HG03280 (cell line): ENCODE data around the gene PRKN.

Experiments used
- ATAC-seq: cut with Tn5 transposase; IDR thresholded peaks from one replicate; pipeline ENCODE4 v1.9.1; 2021; ENCODE audit warnings: mild to moderate bottlenecking, moderate library complexity; ENCODE audit not compliant: unreplicated experiment

Gene PRKN

DNA sequence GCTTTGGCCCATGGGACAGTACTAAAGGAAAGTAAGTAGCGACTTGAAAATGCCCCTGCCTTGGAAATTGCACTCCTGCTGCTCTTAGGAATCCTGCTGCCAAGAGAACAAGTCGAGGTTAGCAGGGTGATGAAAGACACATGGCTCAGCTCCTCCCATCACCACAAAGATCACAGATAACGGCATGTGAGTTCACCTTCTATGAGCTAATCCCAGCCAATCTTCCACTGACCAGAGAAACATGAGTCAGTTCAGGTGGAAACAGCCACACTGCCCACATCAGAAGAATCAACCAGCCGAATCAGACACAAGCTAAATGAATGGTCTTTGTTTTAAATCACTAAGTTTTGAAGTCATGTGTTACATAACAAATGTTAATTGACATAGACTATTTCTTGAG lies 106.3 kb downstream of the PRKN start:
- no peak for ATAC-seq

DNA sequence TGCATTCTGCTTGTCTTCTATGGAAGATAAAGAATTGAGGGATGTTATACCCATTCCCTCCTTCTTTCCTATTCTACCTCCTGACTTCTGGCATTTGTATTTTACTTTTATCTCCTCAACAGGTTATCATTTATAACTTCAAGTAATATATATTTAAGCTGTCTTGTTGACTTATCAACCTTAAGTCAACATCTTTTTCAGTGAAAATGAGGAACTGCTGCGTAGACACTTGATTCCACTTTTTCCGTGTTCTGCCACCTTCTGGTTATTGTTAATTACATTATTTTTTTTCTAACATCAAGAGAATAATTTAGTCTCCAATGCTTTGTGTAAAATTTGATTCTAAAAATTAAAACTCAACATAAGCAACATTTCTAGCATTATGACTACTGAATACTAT lies 107.5 kb downstream of the PRKN start:
- ATAC-seq: no peak

DNA sequence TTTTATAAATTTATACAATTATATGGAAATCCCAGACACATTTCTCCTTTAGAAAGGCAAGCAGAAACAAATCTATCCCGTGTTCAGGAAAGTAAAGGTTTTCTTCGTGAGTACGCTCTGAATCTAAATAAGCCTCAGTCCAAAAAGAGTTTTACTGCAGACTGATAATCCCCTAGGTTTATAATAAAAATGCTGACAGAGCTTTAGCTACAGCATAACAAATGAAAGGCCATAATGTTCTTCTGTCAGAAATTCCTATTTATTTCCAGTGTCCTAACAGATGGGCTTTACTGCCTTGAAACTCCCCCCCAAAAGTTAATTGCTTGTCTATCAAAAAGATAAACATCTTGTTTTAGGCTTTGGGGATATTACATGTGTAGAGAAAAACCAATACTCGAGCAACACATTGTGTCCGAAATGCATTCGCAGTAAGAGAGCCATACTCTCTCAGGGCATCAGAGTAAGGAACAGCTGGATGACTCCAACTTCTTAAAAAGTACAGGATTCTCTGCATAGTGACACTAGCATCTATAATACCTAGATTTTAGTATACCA lies 109.0 kb downstream of the PRKN start:
- ATAC-seq: no peak

DNA sequence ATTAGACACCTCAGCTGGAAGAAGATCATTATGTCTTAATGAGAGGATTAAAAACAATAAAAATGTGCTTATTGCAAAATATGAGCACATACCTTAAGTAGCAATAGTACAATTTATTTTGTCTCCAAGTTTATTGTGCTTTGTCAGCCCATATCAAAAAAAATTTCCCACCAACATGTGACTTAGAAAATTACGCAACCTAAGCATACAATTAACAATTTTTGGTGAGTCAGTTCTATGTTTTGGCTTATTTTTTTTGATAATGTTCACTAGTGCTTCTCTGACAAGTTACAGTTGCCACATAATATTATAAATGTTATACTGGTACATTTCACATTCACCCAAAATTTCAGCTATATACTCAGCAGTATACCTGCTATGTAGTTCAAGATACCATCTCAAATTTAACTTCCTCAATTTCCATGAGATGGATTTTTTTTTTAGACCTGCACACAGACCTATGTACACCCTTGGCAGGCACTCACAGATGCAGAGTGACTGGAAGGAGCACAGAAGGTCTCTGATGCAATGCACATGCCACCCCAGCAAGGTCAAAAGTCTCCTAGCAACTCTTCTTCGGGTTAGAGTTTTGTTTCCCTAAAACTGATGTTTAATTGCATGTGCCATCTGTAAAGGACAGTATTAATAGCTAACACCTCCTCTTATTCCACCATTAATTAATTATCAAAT lies 112.4 kb downstream of the PRKN start:
- ATAC-seq: no peak

DNA sequence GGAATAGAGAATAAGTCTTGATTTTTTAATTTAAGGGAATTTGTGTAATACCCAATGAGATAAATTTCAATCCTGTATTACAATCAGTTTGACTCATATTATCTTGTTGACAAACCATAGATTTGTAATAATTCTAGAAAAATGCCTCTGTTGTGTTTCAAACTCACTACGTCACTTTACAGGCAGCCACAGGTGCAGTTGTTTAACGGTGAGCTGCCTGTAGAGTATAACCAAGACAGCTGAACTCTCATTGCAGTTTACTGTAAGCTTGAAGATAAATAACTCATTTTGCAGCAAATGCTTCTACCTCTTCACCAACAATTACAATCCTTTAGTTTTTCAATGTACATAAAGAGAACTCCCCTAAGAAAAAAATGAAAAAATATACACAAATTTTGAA lies 114.3 kb downstream of the PRKN start:
- no peak for ATAC-seq

DNA sequence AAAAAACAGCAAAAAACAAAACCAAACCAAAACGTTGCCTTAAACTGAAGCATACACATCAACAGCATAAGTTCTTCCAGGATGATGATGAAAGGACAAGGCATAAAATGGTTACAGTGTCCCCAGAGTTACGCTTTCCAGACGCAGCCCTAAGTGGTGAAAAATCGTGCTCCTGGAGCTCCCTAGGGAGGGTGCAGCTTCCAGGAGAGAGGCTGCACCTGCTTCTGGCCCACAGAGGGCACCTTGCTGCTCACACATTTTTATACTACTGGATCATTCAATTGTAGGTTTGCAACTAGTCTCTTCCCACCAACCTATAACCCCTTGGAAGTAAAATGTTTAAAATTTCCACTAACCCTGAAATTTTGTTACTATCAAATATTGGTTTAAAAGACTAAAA lies 115.0 kb downstream of the PRKN start:
- ATAC-seq: no peak

DNA sequence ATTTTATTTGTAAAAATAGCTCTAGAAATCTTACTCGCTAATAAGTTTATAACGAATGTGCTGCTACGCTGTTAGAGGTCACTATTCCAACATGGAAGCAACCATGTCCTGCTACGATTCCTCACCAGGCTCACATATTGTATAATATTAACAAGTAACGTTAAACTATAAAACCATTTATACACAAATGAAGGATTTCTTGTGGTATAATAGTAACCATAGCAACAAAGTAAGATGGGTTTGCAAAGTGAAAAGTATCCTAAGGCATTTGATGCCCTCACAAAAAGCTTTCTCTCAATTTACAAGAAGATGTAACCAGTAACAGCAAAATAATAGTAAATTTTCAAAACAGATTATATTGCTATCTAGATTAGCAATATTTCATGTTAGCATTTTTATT lies 117.2 kb downstream of the PRKN start:
- no peak for ATAC-seq

DNA sequence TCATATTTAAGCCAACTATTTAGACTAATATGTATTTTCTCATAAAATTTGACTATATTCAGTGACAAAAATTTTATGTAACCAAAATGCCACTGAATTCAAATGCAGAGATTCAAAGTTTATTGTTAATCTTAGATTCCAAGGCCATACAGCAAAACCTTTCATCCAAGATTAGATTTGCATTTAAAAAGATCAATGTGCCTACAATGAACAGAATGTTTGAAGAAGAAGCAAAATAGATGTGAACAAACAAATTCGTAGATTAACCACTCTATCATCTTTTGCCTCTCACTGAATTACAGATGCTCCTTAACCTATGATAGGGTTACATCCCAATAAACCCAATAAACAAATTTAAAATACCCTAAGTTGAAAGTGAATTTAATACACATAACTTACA lies 121.7 kb downstream of the PRKN start:
- no peak for ATAC-seq

DNA sequence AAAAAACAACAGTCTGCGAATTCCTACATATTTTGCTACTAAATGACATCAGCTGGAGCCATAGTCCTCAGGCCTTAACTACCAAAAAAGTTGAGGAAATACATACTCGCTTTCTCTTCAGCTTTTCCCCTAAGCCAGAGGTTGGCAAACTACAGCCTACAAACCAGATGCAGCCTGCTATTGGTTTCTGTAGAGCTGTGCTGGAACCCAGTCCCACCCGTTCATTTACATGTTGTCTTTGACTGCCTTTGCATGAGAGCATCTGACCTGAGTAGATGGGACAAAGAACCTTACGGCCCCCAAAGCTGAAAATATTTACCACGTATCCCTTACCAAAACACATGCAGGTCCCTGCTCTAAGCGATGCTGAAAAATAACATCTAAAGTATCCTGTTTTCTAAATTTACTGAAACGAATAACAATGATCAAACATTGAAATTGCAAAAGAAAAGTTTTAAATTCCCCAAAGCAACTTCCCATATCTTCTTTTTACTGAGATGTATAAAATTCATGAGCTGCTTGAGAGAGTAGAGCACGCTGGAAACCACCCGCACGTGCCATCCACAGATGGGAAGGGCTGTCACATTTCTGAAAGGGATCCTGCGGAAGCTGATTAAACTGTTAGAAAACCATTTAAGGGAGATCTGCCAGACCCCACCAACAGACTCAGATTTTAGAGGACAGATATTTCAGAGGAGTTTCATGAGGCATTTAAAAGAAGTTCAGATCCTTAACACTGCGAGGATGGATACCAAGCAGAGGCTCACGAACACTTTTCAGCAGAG lies 124.1 kb downstream of the PRKN start:
- ATAC-seq: no peak

DNA sequence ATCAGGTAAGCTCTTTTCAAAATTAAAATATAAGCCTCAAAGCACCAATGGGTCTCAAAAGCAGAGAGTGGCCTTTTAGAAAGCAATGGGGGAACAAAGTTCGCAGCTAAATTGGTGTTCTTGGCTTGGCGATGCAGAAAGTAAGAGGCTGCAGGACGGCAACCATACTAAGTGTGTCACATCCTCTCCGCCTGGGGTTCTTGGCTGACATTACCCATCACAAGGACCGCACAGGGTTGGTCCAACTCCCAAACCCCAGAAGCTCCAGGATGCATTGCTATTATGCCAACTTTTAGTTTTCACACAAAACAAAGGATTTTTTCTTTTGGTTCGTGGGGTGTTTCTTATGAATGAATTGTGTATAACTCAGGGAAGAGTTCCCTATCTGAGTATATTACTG lies 124.8 kb downstream of the PRKN start:
- no peak for ATAC-seq

DNA sequence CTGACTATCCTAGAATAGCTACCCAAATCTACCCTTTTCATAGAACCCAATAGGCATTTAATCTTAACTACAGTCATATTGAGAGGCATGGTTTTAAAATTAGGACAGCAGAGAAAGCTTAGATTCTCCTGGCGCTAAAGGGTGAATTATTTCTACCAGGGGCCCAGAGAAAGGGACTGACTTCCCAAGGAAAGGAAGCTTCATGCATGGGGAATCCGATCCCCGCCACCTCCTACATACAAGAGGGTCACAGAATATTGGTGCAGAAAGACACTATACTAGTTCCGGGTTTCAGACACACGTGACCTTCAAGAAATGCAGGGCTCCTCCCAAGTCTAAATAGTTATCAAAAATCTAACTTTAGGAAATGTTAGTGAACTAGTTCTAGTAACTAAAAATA lies 130.9 kb downstream of the PRKN start:
- no peak for ATAC-seq

DNA sequence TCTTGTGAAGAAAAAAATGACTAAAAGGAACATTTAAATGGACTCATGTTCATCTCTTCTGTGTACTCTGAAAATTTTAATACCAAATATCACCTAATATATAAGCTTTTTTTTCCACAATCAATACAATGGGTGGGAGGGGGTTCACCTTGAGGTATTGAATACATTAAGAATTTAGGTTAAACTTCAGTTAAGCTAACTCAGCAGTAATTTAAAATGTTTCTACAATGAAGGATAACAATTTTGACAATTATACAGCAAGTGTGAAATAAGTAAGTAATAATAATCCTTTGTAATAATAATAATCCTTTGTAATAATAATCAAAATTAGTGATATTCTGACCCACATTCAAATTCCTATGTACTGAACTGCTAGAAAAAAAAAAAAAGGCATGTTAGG lies 136.0 kb downstream of the PRKN start:
- ATAC-seq: no peak

DNA sequence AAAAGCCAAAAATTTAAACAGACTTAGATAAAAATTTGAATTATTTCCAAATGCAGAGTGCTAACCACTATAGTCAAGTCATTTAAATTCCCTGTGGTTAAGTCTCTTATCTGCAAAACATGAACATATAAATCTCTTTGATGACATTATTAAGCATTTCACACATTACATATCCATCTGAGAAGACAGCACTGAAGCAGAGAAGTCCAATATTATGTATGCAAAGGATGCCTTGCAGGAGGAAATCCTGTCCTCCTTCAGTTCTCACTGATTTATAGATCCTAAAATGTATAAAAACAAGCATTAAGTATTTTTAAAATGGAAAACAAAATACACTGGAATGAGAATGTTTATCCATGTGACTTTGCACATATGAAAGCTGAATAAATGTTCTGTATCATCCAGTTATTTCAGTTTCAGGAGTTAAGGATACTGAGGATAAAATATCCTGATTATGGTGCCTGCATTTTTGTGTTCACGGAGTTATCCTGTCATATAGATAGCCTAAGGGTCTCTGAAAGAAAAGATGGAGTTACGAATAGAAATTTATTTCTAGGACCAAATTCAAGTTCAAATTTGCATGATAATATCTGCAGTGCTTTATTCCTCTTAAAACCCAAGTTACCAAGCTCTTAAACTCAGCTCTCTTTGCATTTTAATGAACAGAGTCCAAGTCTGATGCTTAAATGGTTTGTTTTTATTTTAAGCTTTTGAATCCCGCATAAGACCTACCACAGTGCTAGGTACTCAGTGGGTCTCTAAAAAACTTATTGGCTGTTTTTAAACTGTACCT lies 145.4 kb downstream of the PRKN start:
- no peak for ATAC-seq

DNA sequence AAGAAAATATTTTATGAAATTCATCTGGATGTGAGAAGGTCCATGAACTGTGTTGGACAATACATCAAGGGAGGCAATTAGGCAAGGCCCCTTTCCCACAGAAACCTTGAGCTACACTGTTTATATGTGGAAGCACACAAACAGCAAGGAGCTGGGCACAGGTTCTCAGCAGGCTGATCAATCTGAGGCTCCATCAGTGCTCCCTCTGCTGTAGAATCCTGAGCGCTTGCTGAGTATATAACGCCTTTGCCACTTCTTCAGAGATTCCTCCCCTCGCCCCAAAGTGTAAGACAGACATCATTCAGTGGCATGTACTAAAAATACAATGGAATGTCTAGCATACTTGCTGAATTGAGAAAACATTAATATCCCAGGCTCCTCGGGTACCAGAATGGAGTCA lies 146.9 kb downstream of the PRKN start:
- no peak for ATAC-seq

DNA sequence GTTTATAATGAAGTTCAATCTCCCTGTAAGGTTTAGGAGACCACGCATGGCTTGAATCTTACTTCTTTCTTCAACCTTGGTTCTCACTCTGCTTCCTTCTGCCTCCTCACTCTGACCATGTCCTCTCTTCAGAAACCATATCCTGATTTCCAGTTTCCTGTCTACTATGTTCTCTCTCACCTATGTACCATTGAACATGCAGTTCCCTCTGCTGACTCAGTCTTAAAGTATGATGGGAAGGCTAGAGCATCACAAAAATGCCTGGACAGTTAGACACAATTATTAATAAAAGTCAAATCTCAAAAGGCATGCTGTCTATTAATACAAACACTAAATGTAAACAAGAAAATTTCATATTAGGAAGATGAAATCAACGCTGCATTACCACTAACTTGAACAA lies 151.6 kb downstream of the PRKN start:
- ATAC-seq: no peak

DNA sequence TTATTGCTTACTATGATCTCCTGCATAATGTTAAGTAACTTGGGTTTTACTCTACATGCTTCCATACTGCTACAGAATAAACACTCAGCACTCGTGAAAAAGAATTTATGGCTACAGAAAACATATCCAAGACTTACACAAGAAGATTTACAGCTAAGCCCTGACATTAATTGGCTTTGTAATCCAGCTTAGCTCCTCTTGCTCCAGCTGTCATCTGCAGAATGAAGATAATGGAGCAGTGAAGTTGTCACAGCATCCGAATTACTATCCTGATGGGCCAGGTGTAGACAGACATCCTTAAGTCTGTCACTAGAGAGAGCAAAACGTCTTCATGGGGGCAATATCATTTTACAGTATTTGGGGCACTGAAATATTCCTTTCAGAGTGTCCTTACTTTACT lies 155.3 kb downstream of the PRKN start:
- no peak for ATAC-seq

DNA sequence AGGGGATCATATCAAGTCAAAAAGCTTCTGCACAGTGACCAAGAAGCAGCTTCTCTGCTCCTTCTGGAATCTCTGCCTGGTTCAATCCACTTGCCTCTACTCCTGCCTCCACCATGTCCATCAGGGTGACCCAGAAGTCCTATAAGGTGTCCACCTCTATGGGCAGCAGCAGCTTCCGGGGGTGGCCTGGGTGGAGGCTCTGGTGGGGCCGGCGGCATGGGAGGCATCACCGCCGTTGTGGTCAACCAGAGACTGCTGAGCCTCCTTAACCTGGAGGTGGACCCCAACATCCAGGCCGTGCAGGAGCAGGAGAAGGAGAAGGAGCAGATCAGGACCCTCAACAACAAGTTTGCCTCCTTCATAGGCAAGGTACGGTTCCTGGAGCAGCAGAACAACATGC lies 159.3 kb downstream of the PRKN start:
- no peak for ATAC-seq

DNA sequence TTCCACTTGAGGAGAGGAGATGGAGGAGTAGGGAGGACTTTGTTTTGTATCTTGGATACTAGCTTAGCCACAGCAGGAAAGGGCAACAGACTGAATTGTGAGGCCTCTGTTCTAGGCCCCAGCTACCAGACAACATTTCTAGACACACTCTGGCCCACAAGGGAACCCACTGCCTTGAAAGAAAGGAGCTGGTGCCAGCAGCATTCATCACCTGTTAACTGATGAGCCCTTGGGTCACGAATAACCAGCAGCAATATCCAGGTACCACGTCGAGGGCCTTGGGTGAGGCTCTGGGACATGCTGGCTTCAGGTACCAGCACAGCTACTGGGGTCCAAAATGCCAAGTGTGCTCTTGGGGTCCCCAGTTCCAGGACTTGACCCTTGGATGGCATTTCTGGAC lies 165.5 kb downstream of the PRKN start:
- ATAC-seq: no peak

DNA sequence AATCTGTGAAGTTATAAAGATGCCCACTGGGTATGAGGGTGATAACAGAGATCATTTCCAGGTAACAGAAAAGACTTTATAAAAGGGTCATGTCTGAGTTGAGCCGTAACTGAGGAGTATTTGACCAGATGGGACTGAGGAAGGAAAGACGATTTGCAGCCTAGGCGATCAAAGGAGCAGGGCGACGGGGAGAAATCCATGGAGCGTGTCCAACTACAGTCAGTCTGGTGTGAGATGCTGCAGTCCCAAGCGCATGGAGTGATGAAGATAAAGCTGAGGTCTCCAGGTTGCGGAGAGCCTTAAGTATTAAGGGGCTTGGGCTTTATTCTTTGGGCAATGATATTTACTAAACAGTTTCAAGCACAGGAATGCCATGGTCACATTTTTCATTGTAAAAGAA lies 166.7 kb downstream of the PRKN start:
- ATAC-seq: no peak

DNA sequence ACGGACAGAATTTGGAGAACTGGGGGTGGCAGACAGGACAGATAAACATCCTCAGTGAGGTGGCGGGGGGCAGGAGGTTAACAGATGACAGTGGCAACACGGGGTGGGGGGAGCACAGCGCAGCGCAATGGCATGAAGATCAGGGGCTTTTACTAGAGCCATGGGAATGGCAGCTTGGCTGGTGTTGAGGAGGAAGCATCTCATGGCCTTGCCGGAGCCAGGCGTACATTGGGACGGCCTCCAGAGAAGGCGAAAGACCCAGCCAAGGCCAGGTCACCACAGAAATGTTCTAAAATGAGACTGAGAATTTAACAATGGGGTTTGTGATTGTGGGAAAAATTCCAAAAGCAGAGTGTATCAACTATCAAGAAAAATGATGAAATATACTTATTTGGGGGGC lies 173.0 kb downstream of the PRKN start:
- no peak for ATAC-seq

DNA sequence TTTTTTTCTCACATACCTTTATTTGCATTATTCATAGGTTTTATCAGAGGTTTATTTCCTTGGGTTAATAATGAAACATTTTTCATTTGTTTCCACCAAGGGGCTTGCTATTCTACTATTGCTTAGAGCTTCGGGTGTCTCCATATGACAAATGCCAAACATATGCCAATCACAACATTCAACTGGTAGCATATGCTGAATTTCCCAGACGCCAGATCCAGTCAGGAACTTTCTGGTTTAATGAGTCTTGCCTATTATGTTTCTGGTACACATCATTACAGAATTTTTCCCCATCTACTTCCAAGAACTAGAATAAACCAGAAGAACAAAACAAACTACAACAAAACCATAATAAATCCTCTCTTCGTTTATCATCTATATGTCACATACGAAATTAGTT lies 180.7 kb downstream of the PRKN start:
- ATAC-seq: no peak

DNA sequence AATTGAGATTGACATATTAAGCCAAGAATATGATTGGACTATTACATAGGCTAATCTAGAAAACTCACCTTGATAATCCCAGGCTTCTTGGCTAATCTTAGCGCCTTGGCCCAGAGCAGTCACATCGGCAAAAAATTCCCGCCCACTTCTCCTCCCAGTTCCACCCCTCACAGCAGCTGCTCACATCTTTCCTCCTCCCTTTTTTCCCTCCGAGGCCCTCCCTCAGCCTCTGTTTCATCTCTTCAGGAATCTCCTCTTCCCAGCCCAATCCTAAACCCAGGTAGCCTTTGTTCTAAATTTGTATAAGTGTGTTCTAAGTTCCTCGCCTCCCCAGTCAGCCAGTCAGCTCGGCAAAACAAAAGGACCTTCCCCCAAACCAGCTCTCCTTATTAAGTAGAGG lies 184.3 kb downstream of the PRKN start:
- no peak for ATAC-seq
